HG02852 (cell line): ENCODE measurements around the gene ABHD13.

Experiments used
- ATAC-seq: cut with Tn5 transposase; IDR thresholded peaks from one replicate; pipeline ENCODE4 v1.9.1; 2021; ENCODE audit warnings: mild to moderate bottlenecking, moderate library complexity; ENCODE audit not compliant: unreplicated experiment

The ABHD13 gene

GRCh38 chr13:108281901-108282300, 63.7 kb downstream of the ABHD13 start:
- ATAC-seq = no peak

DNA sequence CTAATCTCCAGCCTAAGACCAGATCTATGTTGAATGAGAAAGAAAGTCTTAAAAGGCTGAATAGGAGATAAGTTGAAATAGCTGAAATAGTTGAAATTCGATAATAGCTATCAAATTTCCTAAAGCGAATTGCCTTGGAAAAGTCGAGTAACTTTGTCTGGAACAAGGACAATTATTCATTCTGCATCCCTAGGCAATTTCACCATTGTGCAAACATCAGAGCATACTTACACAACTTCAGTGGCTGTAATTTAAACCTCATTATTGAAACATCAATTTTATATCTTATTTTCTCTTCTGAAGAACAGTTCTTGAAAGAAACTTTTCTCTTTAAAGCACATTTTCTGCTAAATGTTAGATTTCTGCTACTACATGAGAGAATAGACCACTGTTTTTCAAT, 64.9 kb downstream of the ABHD13 start:
- no peak for ATAC-seq
